ENCODE results near the gene ACTL8.
"Not testable (repeated sequence)": the region's sequence is repeated elsewhere in the genome, so short reads cannot be mapped to it uniquely, and the experiment has no call there.

The ACTL8 gene

DNA sequence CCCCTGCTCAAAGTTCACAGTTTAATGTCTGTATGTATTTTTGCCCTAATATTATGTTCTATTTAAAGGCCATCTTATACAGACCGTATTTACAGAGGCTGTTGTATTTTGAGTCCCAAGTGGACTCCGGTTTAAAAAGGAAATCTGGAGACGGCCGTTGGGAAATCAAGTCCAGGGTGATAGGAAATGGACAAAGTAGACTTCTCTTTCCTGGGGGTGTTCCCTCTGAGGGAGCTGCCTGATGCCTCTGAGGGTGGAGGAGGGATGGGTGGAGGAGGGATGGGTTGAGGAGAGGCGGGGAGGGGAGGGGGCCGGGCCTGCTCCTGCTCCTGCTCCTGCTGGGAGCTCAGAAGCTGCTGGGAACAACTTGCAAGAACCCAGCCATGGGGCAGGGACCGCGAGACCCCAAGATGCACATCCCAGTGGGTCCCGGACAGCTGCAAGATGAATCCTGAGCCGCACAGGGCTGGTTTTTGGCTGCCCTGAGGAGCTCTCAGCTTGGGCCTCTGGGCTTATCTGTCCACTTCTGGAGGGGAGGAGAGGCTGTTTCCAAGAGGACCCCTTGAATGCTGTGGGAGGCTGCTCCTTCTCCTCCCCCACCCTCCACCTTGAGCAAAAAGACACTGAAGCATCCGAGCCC lies 12.0 kb upstream of the ACTL8 start:
- H3K27ac ChIP-seq, result no peak overlapping the region
- H3K4me3 ChIP-seq, result no peak overlapping the region
- no peak for DNase-seq (ENCODE audit: low spot score)
- TF ChIP-seq, protein P1, sequence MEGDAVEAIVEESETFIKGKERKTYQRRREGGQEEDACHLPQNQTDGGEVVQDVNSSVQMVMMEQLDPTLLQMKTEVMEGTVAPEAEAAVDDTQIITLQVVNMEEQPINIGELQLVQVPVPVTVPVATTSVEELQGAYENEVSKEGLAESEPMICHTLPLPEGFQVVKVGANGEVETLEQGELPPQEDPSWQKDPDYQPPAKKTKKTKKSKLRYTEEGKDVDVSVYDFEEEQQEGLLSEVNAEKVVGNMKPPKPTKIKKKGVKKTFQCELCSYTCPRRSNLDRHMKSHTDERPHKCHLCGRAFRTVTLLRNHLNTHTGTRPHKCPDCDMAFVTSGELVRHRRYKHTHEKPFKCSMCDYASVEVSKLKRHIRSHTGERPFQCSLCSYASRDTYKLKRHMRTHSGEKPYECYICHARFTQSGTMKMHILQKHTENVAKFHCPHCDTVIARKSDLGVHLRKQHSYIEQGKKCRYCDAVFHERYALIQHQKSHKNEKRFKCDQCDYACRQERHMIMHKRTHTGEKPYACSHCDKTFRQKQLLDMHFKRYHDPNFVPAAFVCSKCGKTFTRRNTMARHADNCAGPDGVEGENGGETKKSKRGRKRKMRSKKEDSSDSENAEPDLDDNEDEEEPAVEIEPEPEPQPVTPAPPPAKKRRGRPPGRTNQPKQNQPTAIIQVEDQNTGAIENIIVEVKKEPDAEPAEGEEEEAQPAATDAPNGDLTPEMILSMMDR (IDR thresholded peaks at IDR 0.05), result no peak

DNA sequence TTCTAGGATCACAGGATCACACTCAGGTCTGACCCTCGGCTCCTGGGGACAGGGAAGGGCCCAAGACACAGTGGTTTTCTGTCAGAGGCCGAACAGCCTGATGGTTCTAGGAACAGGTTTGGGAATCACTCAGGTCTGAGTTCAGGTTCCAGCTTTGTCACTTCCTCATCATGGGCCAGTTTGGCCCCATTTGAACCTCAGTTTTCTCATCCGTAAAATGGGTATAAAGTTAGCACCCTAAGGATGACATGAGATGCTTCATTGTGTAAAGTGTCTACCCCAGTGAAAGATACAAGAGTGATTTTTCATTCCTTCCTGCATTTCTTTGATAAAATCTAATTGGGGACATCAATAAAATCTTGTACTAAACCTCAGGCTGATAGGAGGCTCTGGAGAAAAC lies 11.2 kb upstream of the ACTL8 start:
- H3K27ac ChIP-seq, result no peak overlapping the region
- no peak overlapping the region for H3K4me3 ChIP-seq
- TF ChIP-seq, protein P1 (IDR thresholded peaks at IDR 0.05), result no peak
- DNase-seq (ENCODE audit: low spot score), result no peak

DNA sequence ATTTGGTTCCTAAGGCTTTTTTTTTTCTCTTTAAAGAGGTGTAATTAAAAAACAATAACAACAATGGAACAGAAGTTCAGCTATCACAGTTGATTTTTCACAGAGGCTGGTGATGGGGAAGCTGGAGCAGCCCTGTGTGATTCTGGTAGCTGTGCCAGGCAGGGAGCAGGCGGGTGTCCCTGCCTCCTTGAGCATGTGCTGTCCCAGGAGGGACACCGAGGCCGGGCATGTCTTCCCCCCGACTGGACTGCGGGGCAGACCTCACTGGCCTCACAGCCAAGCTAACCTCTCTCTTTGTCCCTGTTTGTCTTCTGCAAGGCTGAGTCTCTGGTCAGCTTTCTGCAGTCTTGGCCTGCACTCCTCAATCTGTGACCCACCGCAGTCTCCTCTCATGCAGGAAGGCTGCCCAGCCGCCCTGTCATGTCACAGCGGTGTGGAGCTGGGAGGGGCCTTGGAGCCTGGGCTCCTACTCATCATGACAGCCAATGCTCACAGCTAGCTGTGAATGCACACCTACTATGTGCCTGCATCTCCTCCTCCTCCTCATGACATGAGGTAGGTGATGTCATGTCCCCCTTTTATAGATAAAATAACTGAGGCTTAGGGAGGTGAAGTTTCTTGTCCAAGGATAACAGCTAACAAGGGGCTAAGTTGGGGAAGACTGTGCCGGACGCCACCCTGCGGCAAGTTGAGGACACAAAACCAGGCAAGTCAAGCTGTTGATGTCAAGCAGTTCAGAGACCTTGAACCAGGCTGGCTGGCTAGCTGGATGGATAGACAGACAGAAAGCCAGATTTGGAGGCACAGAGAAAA lies 10.3 kb upstream of the ACTL8 start:
- TF ChIP-seq, protein P1 (IDR thresholded peaks at IDR 0.05), result no peak
- DNase-seq (ENCODE audit: low spot score), result no peak
- H3K27ac ChIP-seq, result no peak overlapping the region
- no peak overlapping the region for H3K4me3 ChIP-seq

DNA sequence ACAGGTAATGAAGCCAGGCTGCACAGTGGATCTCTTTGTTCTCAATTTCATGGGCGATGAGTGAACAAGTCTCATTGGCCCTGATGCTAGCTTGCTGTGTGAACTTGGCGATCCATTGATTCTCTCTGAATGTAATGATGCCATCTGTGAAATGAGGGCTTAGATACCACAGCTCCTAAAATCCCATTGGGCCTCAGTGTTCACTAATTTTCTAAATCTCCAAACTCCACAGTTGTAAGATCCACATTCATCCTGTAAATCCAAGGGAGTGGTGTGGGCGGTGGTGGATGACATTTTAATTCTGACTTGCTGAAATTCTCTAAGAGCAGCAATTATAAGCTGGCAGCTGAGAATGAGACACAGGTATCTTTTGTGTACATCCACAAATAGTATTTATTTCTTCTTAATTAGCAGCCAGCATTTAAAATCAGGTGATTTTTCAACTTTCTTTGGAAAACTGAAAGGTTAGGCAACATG lies 9.6 kb upstream of the ACTL8 start:
- TF ChIP-seq, protein P1 (IDR thresholded peaks at IDR 0.05), result no peak
- Histone ChIP-seq H3K4me3 (no peak overlapping the region), H3K27ac (no peak overlapping the region)
- DNase-seq (ENCODE audit: low spot score), result no peak

DNA sequence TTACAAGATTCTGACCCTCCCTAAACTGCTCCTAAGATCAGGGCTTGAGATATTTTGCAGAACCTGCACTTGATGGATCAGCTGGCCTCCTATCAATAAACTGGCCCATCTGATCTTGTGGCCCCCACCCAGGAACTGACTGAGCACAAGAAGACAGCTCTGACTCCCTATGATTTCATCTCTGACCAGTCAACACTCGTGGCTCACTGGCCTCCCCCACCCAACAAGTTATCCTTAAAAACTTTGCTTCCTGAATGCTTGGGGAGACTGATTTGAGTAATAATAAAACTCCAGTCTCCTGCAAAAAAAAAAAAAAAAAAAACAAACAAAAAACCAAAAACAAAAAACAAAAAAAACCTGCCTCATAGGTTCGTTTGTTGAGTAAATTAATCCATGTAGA lies 8.9 kb upstream of the ACTL8 start:
- not testable (repeated sequence) for H3K27ac ChIP-seq; DNase-seq (ENCODE audit: low spot score); H3K4me3 ChIP-seq

DNA sequence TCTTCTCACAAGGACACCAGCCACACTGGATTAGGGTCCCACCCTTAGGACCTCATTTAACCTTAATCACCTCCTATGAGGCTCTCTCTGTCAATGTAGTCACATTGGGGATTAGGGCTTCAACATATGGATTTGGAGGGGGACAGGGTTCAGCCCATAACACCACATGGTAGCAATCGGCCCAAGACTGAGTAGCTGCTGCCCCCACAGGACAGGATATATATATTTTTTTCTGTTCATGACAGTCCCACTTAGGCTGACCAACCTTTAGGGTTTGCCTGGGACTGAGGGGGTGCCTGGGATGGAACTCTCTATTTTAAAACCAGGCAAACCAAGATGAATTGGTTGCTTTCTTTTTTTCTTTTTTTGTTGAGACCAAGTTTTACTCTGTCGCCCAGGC lies 8.2 kb upstream of the ACTL8 start:
- no peak overlapping the region for H3K4me3 ChIP-seq
- TF ChIP-seq, protein P1 (IDR thresholded peaks at IDR 0.05), result no peak
- DNase-seq (ENCODE audit: low spot score), result no peak
- no peak overlapping the region for H3K27ac ChIP-seq

DNA sequence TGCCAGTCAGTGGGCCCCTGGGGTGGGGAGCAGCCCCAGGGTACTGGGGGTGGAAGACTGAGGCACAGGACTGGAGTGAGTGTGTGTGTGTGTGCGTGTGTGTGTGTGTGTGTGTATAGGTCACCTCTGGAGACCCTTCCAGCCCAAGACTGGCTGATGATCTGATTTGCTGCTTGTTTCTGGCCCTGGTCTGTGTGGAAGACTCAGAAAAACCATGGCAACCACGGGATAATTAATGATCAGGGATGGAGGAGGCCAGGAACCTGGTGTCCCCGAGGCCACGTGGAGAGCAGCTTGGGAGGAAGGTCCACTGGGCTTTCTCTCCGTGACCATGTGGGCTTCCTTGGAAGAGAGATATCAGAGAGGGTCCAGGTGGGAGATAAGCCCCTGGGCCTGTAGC lies 4.8 kb upstream of the ACTL8 start:
- TF ChIP-seq, protein P1 (IDR thresholded peaks at IDR 0.05), result no peak
- DNase-seq (ENCODE audit: low spot score), result no peak
- Histone ChIP-seq H3K4me3 (no peak overlapping the region), H3K27ac (no peak overlapping the region)
